ENCODE data around the gene POTEF.
"Not testable (repeated sequence)": the region's sequence is repeated elsewhere in the genome, so short reads cannot be mapped to it uniquely, and the experiment has no call there.

Gene POTEF

DNA sequence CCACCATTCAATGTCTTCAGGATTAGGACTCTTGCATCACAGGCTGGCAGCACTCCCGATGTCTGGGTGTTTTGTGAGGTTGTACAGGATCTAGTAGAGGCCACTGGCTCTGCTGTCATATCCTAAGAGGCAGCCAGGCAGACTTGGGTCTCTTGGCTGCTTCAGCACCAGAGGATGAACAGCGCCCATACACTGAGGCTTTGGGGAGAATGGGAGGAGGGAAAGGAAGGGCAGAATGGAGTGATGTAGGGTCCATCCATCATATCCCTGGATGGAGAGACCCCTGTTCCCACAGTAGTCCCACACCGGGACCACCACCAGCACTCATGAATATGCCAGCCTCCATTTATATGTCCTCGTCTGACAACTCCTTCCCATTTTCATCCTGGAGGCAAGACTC is 80.6 kb downstream of the POTEF start:
- DNase-seq (ENCODE audit: low spot score); H3K27ac ChIP-seq (ENCODE audit: poor library complexity, severe bottlenecking); H3K36me3 ChIP-seq (ENCODE audit: low read depth); H3K4me1 ChIP-seq (ENCODE audit: insufficient read depth, poor library complexity, severe bottlenecking); H3K9me3 ChIP-seq (ENCODE audit: severe bottlenecking); H3K27me3 ChIP-seq (ENCODE audit: insufficient read depth, poor library complexity, severe bottlenecking); H3K4me3 ChIP-seq (ENCODE audit: severe bottlenecking); ATAC-seq (ENCODE audit: low read depth): not testable (repeated sequence)

- not testable (repeated sequence) for H3K4me3 ChIP-seq (ENCODE audit: severe bottlenecking); H3K9me3 ChIP-seq (ENCODE audit: severe bottlenecking); H3K27ac ChIP-seq (ENCODE audit: poor library complexity, severe bottlenecking); H3K36me3 ChIP-seq (ENCODE audit: low read depth); H3K4me1 ChIP-seq (ENCODE audit: insufficient read depth, poor library complexity, severe bottlenecking); H3K27me3 ChIP-seq (ENCODE audit: insufficient read depth, poor library complexity, severe bottlenecking); DNase-seq (ENCODE audit: low spot score); ATAC-seq (ENCODE audit: low read depth)
Measured at GRCh38 chr2:130038265-130038603, 90.8 kb downstream of the POTEF start.

DNA sequence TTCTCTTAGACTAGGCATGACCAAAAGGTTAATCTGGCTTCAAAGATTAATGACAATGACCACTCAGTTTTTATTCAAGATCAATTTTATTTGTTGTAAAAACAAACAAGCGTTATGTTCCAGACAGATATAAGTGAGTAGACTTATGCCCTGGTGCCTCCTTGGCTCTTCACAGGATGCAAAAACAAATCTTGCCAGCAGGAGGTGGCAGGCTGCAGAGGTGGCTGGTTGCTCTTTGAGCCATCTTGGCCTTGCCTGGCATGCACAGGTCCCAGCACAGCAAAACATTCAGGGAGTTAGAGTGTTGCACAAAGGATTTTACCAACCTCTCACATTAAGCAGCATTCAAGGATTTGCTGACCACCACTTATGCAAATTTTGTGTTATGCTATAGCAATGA is 103.1 kb downstream of the POTEF start:
- not testable (repeated sequence) for ATAC-seq (ENCODE audit: low read depth); H3K36me3 ChIP-seq (ENCODE audit: low read depth); H3K27ac ChIP-seq (ENCODE audit: poor library complexity, severe bottlenecking); DNase-seq (ENCODE audit: low spot score); H3K4me1 ChIP-seq (ENCODE audit: insufficient read depth, poor library complexity, severe bottlenecking); H3K27me3 ChIP-seq (ENCODE audit: insufficient read depth, poor library complexity, severe bottlenecking); H3K9me3 ChIP-seq (ENCODE audit: severe bottlenecking); H3K4me3 ChIP-seq (ENCODE audit: severe bottlenecking)

Data from RWPE2 (cell line).